Stomach (tissue), 9 donors: Measurements from ENCODE around the gene C10orf90. TPM values are rescaled to one million over a fixed set of nuclear protein-coding genes. Genes with fewer than 3 reads are reported as not detected.

Experiments
- DNase-seq, 2 donors: peaks; one replicate each; pipeline versions ENCODE4 v3.0.0 to v3.0.0-alpha.2; 2013 to 2019
- H3K27ac ChIP-seq, 5 donors: fragments of 200-600 bp in 4 of 5; sonication (generic) in 4 of 5; one replicate each; pipeline ENCODE4 v1.5.1; 2013 to 2019; ENCODE audit warnings: mild to moderate bottlenecking in 1 of 5, moderate library complexity in 1 of 5
- H3K27me3 ChIP-seq, 3 donors: fragments of 200-600 bp; sonication (generic); one replicate each; pipeline ENCODE4 v1.5.1; 2017 to 2019; ENCODE audit warnings: mixed run types in 1 of 3
- H3K36me3 ChIP-seq, 4 donors: fragments of 200-600 bp; sonication (generic); 1 replicate in 3 of 4; 2 replicates in 1 of 4; pipeline ENCODE4 v1.5.1; 2016 to 2019
- H3K4me1 ChIP-seq, 4 donors: fragments of 200-600 bp; sonication (generic); one replicate each; pipeline ENCODE4 v1.5.1; 2016 to 2019
- H3K4me3 ChIP-seq, 4 donors: fragments of 200-600 bp; sonication (generic) in 3 of 4; one replicate each; pipeline ENCODE4 v1.5.1; 2016 to 2019; ENCODE audit warnings: mild to moderate bottlenecking in 1 of 4
- H3K9me3 ChIP-seq, 4 donors: fragments of 200-600 bp; sonication (generic); one replicate each; pipeline ENCODE4 v1.5.1; 2016 to 2019
- CTCF ChIP-seq, 7 experiments: fragments of 450-650 bp in 4 of 7; fragments of 200-600 bp in 3 of 7; sonication (generic) in 3 of 7; IDR thresholded peaks; one replicate each; pipeline ENCODE4 v1.5.1; 2016 to 2019; ENCODE audit warnings: antibody characterized with exemption in 7 of 7, control low read depth in 2 of 7, mild to moderate bottlenecking in 1 of 7
- EP300 ChIP-seq: sonication (generic); formaldehyde crosslinking; IDR thresholded peaks from one replicate; pipeline ENCODE4 v1.6.1; 2017; ENCODE audit warnings: antibody characterized with exemption
- POLR2A ChIP-seq, 4 donors: fragments of 450-650 bp; IDR thresholded peaks; one replicate each; pipeline ENCODE4 v1.6.1; 2016; ENCODE audit warnings: antibody characterized with exemption in 4 of 4, control low read depth in 2 of 4, mild to moderate bottlenecking in 1 of 4, moderate library complexity in 1 of 4
- POLR2AphosphoS5 ChIP-seq, 3 donors: sonication (generic); formaldehyde crosslinking; IDR thresholded peaks; one replicate each; pipeline ENCODE4 v1.6.1; 2016; ENCODE audit warnings: antibody characterized with exemption in 3 of 3
- WGBS, 5 donors: extraction: QIAGEN DNeasy Blood & Tissue Kit in 3 of 5; methylation state at CpG; one replicate each; pipeline versions ENCODE4 v1.1.5 to v1.1.7; 2013 to 2018; 5-methylcytosine and 5-hydroxymethylcytosine counted together
- intact Hi-C: fragments of 100-400 bp; cut with DNase I; formaldehyde crosslinking; loops from one replicate; pipeline ENCODE4 v1.15.1; 2023; ENCODE audit warnings: low total_unique reads
- polyA plus RNA-seq, 3 donors: library from polyadenylated mRNA; stranded (reverse); fragments of 200-250 nt; gene quantifications; one replicate each; pipeline ENCODE4 v1.2.3, GENCODE V29; 2013
- total RNA-seq, 5 donors: library from RNA; depleted of rRNA; stranded (reverse); fragments of >200 nt; gene quantifications; one replicate each; pipeline versions ENCODE4 v1.1.0 to v1.2.3, GENCODE V29; 2014 to 2016
- donor health status: healthy with polysubstance abuse.
- donor health status: Bipolar disorder and iron deficiency.
- donor health status: healthy.

The C10orf90 gene
- total and polyA plus RNA-seq, 8 donors, result not detected

GRCh38 chr10:126621846-126622245, 48.6 kb downstream of the C10orf90 start:
- TF ChIP-seq POLR2AphosphoS5 (IDR thresholded peaks at IDR 0.05) (no peak), POLR2A (IDR thresholded peaks at IDR 0.05) (no peak), EP300 (no peak), CTCF (IDR thresholded peaks at IDR 0.05) (no peak)
- H3K4me3 ChIP-seq, result no peak overlapping the region
- H3K4me1 ChIP-seq, result no peaks in the 10 kb centered on the region
- intact Hi-C loops, result no loop called here
- no peak for DNase-seq
- H3K27ac ChIP-seq, result no peak overlapping the region
- no peaks in the 10 kb centered on the region for H3K36me3 ChIP-seq
- no peaks in the 10 kb centered on the region for H3K27me3 ChIP-seq
- 83 to 88% (median 87%) methylated on average over 7 of the region's 7 CpGs for WGBS, 5 donors
- no peaks in the 10 kb centered on the region for H3K9me3 ChIP-seq

GRCh38 chr10:126618466-126618865, 52.0 kb downstream of the C10orf90 start:
- H3K4me1 ChIP-seq, result no peaks in the 10 kb centered on the region
- no peaks in the 10 kb centered on the region for H3K27me3 ChIP-seq
- no peaks in the 10 kb centered on the region for H3K36me3 ChIP-seq
- WGBS, 5 donors, result 53 to 67% (median 63%) methylated on average over 1 of the region's 1 CpG
- no peaks in the 10 kb centered on the region for H3K9me3 ChIP-seq
- no peak for DNase-seq
- H3K27ac ChIP-seq, result no peak overlapping the region
- H3K4me3 ChIP-seq, result no peak overlapping the region
- intact Hi-C loops, result no loop called here
- TF ChIP-seq CTCF (IDR thresholded peaks at IDR 0.05), result no peak
- TF ChIP-seq EP300, result no peak
- TF ChIP-seq POLR2AphosphoS5 (IDR thresholded peaks at IDR 0.05), result no peak
- TF ChIP-seq POLR2A (IDR thresholded peaks at IDR 0.05), result no peak

GRCh38 chr10:126617733-126618132, 52.8 kb downstream of the C10orf90 start:
- H3K27ac ChIP-seq, result no peak overlapping the region
- H3K4me3 ChIP-seq, result no peak overlapping the region

GRCh38 chr10:126617208-126617607, 53.3 kb downstream of the C10orf90 start:
- Histone ChIP-seq H3K4me3 (no peak overlapping the region), H3K9me3 (no peaks in the 10 kb centered on the region), H3K27me3 (no peaks in the 10 kb centered on the region), H3K27ac (no peak overlapping the region), H3K4me1 (no peaks in the 10 kb centered on the region), H3K36me3 (no peaks in the 10 kb centered on the region)
- WGBS, 5 donors, result 70 to 100% (median 90%) methylated on average over 1 of the region's 1 CpG
- TF ChIP-seq POLR2A (IDR thresholded peaks at IDR 0.05) (no peak), POLR2AphosphoS5 (IDR thresholded peaks at IDR 0.05) (no peak), CTCF (IDR thresholded peaks at IDR 0.05) (no peak), EP300 (no peak)
- DNase-seq, result no peak
- intact Hi-C loops, result no loop called here

More at GRCh38 chr10:126617733-126618132, 52.8 kb downstream of the C10orf90 start:
- Histone ChIP-seq H3K4me1 (no peaks in the 10 kb centered on the region), H3K9me3 (no peaks in the 10 kb centered on the region), H3K27me3 (no peaks in the 10 kb centered on the region), H3K36me3 (no peaks in the 10 kb centered on the region)
- TF ChIP-seq POLR2AphosphoS5 (IDR thresholded peaks at IDR 0.05) (no peak), CTCF (IDR thresholded peaks at IDR 0.05) (no peak), POLR2A (IDR thresholded peaks at IDR 0.05) (no peak), EP300 (no peak)
- WGBS, 5 donors, result 71 to 86% (median 82%) methylated on average over 3 of the region's 3 CpGs
- intact Hi-C loops, result no loop called here
- no peak for DNase-seq
